ENCODE measurements around the gene TRMU. TPM values are rescaled to one million over a fixed set of nuclear protein-coding genes. Genes with fewer than 3 reads are reported as not detected.

TRMU gene
- total and polyA plus RNA-seq, 2 donors (not counting 3 experiments of a cell fraction or from before 2014, with no cell fraction given) = 42.4 to 65.7 TPM

DNA sequence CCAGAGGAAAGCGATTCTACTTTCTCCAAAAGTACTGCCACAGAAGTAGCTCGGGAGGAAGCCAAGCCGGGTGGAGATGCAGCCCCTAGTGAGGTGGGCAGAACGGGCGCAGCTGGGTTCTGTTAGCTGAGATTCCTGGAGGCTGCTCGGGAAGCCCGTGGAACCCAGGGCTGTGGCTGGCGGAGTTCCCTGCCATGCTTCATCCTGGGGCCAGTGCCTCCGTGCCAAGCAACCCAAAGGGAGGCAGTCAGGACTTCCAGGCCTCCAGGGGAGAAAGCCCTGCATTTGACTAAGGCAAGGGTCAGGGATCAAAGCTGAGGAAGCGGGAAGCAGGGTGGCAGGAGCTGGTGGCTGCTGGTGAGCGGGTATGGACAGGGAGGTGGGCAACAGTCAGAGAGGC, 6.7 kb upstream of the TRMU start:
- Histone ChIP-seq H3K9me3 (replicated peaks; ENCODE audit: control insufficient read depth, insufficient read depth, low read length) (no peaks in the 10 kb centered on the region), H3K79me2 (ENCODE audit: control insufficient read depth, insufficient read depth, low read length) (no peaks in the 10 kb centered on the region), H3K4me1 (ENCODE audit: control insufficient read depth, extremely low read depth, insufficient read depth, low read length) (no peaks in the 10 kb centered on the region), H3K4me2 (ENCODE audit: insufficient read depth, low read length) (no peak overlapping the region), H3K36me3 (ENCODE audit: control insufficient read depth in 2 of 2, extremely low read depth in 1 of 2, insufficient read depth in 2 of 2, low read length in 2 of 2) (peaks cover 6% of the 10 kb centered on the region in 2 experiments), H3K9me1 (replicated peaks; ENCODE audit: control insufficient read depth, extremely low read depth, insufficient read depth, low read length) (no peaks in the 10 kb centered on the region), H2AFZ (ENCODE audit: low read depth, low read length) (no peak overlapping the region), H3K4me3 (replicated peaks in 1 of 3; ENCODE audit: insufficient read depth in 1 of 3, low read depth in 1 of 3, low read length in 3 of 3) (no peak overlapping the region), H4K20me1 (replicated peaks; ENCODE audit: control insufficient read depth, extremely low read depth, insufficient read depth, low read length) (no peaks in the 10 kb centered on the region), H3K9ac (replicated peaks; ENCODE audit: extremely low read depth, insufficient read depth, low read length) (no peak overlapping the region), H3K27ac (ENCODE audit: insufficient read depth, low read depth, low read length) (no peak overlapping the region), H3K27me3 (ENCODE audit: control insufficient read depth in 2 of 2, insufficient read depth in 2 of 2, low read length in 2 of 2) (no peaks in the 10 kb centered on the region)
- TF ChIP-seq EZH2 (IDR thresholded peaks at IDR 0.05; ENCODE audit: borderline replicate concordance, low read depth, low read length, severe bottlenecking) (no peak), POLR2AphosphoS5 (IDR thresholded peaks at IDR 0.05; ENCODE audit: insufficient read depth, low read depth, low read length) (no peak), MYC (IDR thresholded peaks at IDR 0.05; ENCODE audit: low read depth, low read length) (no peak), GATA2 (IDR thresholded peaks at IDR 0.05; ENCODE audit: insufficient read depth, insufficient read length, low read depth, low read length) (no peak), POLR2A (IDR thresholded peaks at IDR 0.05; ENCODE audit: low read depth, low read length) (no peak), FOS (IDR thresholded peaks at IDR 0.05; ENCODE audit: borderline replicate concordance, insufficient read depth, low read length) (no peak), JUN (IDR thresholded peaks at IDR 0.05; ENCODE audit: borderline replicate concordance, insufficient read depth, insufficient read length, low read depth) (no peak)
- TF ChIP-seq, protein P1, sequence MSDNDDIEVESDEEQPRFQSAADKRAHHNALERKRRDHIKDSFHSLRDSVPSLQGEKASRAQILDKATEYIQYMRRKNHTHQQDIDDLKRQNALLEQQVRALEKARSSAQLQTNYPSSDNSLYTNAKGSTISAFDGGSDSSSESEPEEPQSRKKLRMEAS (IDR thresholded peaks at IDR 0.05; ENCODE audit: insufficient read depth, insufficient read length) = no peak
- TF ChIP-seq, protein P2, sequence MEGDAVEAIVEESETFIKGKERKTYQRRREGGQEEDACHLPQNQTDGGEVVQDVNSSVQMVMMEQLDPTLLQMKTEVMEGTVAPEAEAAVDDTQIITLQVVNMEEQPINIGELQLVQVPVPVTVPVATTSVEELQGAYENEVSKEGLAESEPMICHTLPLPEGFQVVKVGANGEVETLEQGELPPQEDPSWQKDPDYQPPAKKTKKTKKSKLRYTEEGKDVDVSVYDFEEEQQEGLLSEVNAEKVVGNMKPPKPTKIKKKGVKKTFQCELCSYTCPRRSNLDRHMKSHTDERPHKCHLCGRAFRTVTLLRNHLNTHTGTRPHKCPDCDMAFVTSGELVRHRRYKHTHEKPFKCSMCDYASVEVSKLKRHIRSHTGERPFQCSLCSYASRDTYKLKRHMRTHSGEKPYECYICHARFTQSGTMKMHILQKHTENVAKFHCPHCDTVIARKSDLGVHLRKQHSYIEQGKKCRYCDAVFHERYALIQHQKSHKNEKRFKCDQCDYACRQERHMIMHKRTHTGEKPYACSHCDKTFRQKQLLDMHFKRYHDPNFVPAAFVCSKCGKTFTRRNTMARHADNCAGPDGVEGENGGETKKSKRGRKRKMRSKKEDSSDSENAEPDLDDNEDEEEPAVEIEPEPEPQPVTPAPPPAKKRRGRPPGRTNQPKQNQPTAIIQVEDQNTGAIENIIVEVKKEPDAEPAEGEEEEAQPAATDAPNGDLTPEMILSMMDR (IDR thresholded peaks at IDR 0.05; ENCODE audit: extremely low read depth in 1 of 2, insufficient read depth in 1 of 2, low read depth in 1 of 2, low read length in 2 of 2) = no peak
- dilution Hi-C loops (cut with MboI; ENCODE audit: extremely low pct_ligation_motif_present, low sequenced_read_pairs) = no loop called here
- POLR2A ChIA-PET = no interaction called here
- DNase-seq (ENCODE audit: low read depth, low spot score) = no peak
- intact Hi-C loops (cut with micrococcal nuclease) = no loop called here
- CTCF ChIA-PET = interaction anchor here (0.9 kb wide), 1 partner anchor 10 kb away, joined by 3 read pairs; no protein-coding TSS in a partner anchor
- FAIRE-seq = no peak
- BruUV-seq (replicated peaks) = no TSS peak

Data from endothelial cell of umbilical vein (primary cell).